HG03342 (cell line): Measurements from ENCODE around the gene RNF4.
"Not testable (repeated sequence)": the region's sequence is repeated elsewhere in the genome, so short reads cannot be mapped to it uniquely, and the experiment has no call there.

Experiments
- ATAC-seq: cut with Tn5 transposase; IDR thresholded peaks from one replicate; pipeline ENCODE4 v1.9.1; 2021; ENCODE audit warnings: mild to moderate bottlenecking, moderate library complexity; ENCODE audit not compliant: unreplicated experiment

RNF4 gene

GRCh38 chr4:2516635-2517034 lies 47.7 kb downstream of the RNF4 start:
- ATAC-seq: no peak

- ATAC-seq: no peak
Observed at GRCh38 chr4:2526559-2526958, 57.7 kb downstream of the RNF4 start.

- no peak for ATAC-seq
Observed at GRCh38 chr4:2534904-2535375, 66.0 kb downstream of the RNF4 start.

GRCh38 chr4:2535376-2536192 lies 66.7 kb downstream of the RNF4 start:
- peak; percentile 17 for ATAC-seq

GRCh38 chr4:2536193-2537010 lies 67.5 kb downstream of the RNF4 start, which contains the start of gene FAM193A:
FAM193A (plus strand) TSS chr4:2536647; CDS start chr4:2536916, 269 bp downstream.
- ATAC-seq: peak; percentile 88

- peak; percentile 10 for ATAC-seq
Observed at GRCh38 chr4:2537011-2537830, 68.3 kb downstream of the RNF4 start.

- not testable (repeated sequence) for ATAC-seq
Observed at GRCh38 chr4:2543580-2544191, 74.8 kb downstream of the RNF4 start.

- ATAC-seq: no peak
Observed at GRCh38 chr4:2545321-2546013, 76.6 kb downstream of the RNF4 start.

- no peak for ATAC-seq
Observed at GRCh38 chr4:2546286-2546823, 77.4 kb downstream of the RNF4 start.

GRCh38 chr4:2546961-2547691 lies 78.2 kb downstream of the RNF4 start:
- ATAC-seq: not testable (repeated sequence)

GRCh38 chr4:2551118-2551517 lies 82.2 kb downstream of the RNF4 start:
- no peak for ATAC-seq

- ATAC-seq: no peak
Observed at GRCh38 chr4:2552806-2553205, 83.9 kb downstream of the RNF4 start.

GRCh38 chr4:2558301-2558700 lies 89.4 kb downstream of the RNF4 start:
- ATAC-seq: no peak

- no peak for ATAC-seq
Observed at GRCh38 chr4:2560167-2560566, 91.3 kb downstream of the RNF4 start.
